Trophoblast cell (in vitro differentiated cells and primary cell): ENCODE data around the gene ABCB1.

Source experiments
- DNase-seq, 2 donors: peaks; one replicate each; pipeline ENCODE4 v3.0.0-alpha.2; 2016
- H2AFZ ChIP-seq: 2 replicates; pipeline ENCODE4 v1.6.1; 2013; ENCODE audit warnings: low read length, moderate library complexity, mild to moderate bottlenecking; ENCODE audit not compliant: insufficient read depth, poor library complexity
- H2AK5ac ChIP-seq: 2 replicates; pipeline ENCODE4 v1.6.1; 2013; ENCODE audit warnings: mild to moderate bottlenecking, low read length
- H2BK120ac ChIP-seq: 2 replicates; pipeline ENCODE4 v1.6.1; 2013; ENCODE audit warnings: low read length, mild to moderate bottlenecking, moderate library complexity; ENCODE audit not compliant: insufficient read depth, poor library complexity
- H2BK12ac ChIP-seq: 2 replicates; pipeline ENCODE4 v1.6.1; 2013; ENCODE audit warnings: mild to moderate bottlenecking, low read length, moderate library complexity
- H2BK5ac ChIP-seq: 2 replicates; pipeline ENCODE4 v1.6.1; 2013; ENCODE audit warnings: low read length, low read depth, moderate library complexity, mild to moderate bottlenecking; ENCODE audit not compliant: poor library complexity
- H3K14ac ChIP-seq: 2 replicates; pipeline ENCODE4 v1.6.1; 2013; ENCODE audit warnings: mild to moderate bottlenecking, low read length
- H3K18ac ChIP-seq: 2 replicates; pipeline ENCODE4 v1.6.1; 2013; ENCODE audit warnings: mild to moderate bottlenecking, low read length
- H3K23ac ChIP-seq: 2 replicates; pipeline ENCODE4 v1.6.1; 2013; ENCODE audit warnings: low read length
- H3K27ac ChIP-seq: 2 replicates; pipeline ENCODE4 v1.5.1; 2013; ENCODE audit warnings: low read depth, mild to moderate bottlenecking, inconsistent platforms, low read length, moderate library complexity
- H3K27me3 ChIP-seq: 2 replicates; pipeline ENCODE4 v1.6.1; 2013; ENCODE audit warnings: inconsistent platforms, mild to moderate bottlenecking, low read length, moderate library complexity; ENCODE audit not compliant: insufficient read depth
- H3K36me3 ChIP-seq, 2 experiments: 1 replicate in 1 of 2; 2 replicates in 1 of 2; pipeline ENCODE4 v1.6.1; 2013; ENCODE audit warnings: low read length in 2 of 2, mild to moderate bottlenecking in 2 of 2, moderate library complexity in 1 of 2; ENCODE audit not compliant: insufficient read depth in 2 of 2, control insufficient read depth in 1 of 2
- H3K4ac ChIP-seq: 2 replicates; pipeline ENCODE4 v1.6.1; 2013; ENCODE audit warnings: low read depth, mild to moderate bottlenecking, low read length, moderate library complexity
- H3K4me1 ChIP-seq, 2 experiments: 1 replicate in 1 of 2; 2 replicates in 1 of 2; pipeline ENCODE4 v1.6.1; 2013; ENCODE audit warnings: low read length in 2 of 2, mild to moderate bottlenecking in 2 of 2, moderate library complexity in 1 of 2; ENCODE audit not compliant: insufficient read depth in 2 of 2, control insufficient read depth in 1 of 2
- H3K4me2 ChIP-seq: 2 replicates; pipeline ENCODE4 v1.6.1; 2013; ENCODE audit warnings: inconsistent platforms, mild to moderate bottlenecking, low read length, moderate library complexity
- H3K4me3 ChIP-seq: 2 replicates; pipeline ENCODE4 v1.5.1; 2013; ENCODE audit warnings: mild to moderate bottlenecking, low read depth, low read length, inconsistent platforms
- H3K79me1 ChIP-seq: one replicate; pipeline ENCODE4 v1.6.1; 2013; ENCODE audit warnings: low read length
- H3K79me2 ChIP-seq: 2 replicates; pipeline ENCODE4 v1.6.1; 2013; ENCODE audit warnings: low read length, mild to moderate bottlenecking; ENCODE audit not compliant: control insufficient read depth, insufficient read depth, poor library complexity
- H3K9ac ChIP-seq: 2 replicates; pipeline ENCODE4 v1.6.1; 2013; ENCODE audit warnings: mild to moderate bottlenecking, low read length
- H3K9me3 ChIP-seq: 2 replicates; pipeline ENCODE4 v1.6.1; 2013; ENCODE audit warnings: low read depth, mild to moderate bottlenecking, control low read depth, inconsistent platforms, low read length; ENCODE audit not compliant: insufficient read depth
- H4K12ac ChIP-seq: 2 replicates; pipeline ENCODE4 v1.6.1; 2013; ENCODE audit warnings: low read depth, mild to moderate bottlenecking, low read length, moderate library complexity
- H4K8ac ChIP-seq: 2 replicates; pipeline ENCODE4 v1.6.1; 2013; ENCODE audit warnings: low read depth, mild to moderate bottlenecking, low read length, moderate library complexity
- H4K91ac ChIP-seq: one replicate; pipeline ENCODE4 v1.6.1; 2013; ENCODE audit warnings: low read depth, mild to moderate bottlenecking, low read length, moderate library complexity
- WGBS: extraction: QIAGEN DNeasy Blood & Tissue Kit; methylation state at CpG from one replicate; pipeline ENCODE4 v1.1.7; 2013; ENCODE audit warnings: missing lambda C conversion rate; ENCODE audit not compliant: insufficient read length, insufficient coverage; ENCODE audit errors: extremely low coverage; 5-methylcytosine and 5-hydroxymethylcytosine counted together

Gene ABCB1

DNA sequence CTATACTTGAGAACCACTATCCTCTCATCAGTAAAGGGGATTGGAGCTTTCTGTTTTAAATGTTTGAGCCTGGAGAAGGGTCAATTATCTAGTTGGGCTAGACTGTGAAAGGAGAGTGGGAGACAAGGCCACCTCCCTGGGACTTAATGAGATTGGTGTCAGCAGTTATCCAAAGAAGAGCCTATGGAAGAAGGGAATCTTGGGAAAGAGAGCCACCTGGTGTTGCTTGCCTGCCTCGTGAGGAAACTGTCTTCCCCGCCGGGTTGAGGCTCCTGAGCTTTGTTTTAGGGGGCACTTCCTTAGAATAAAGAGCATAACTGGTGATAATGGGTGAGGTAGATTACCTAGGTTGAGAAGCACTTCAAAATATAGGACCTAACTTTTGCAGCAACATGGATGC, 93.2 kb downstream of the ABCB1 start:
- H3K4me2 ChIP-seq: no peak overlapping the region
- no peak overlapping the region for H2BK120ac ChIP-seq
- H4K12ac ChIP-seq: no peak overlapping the region
- H4K8ac ChIP-seq: no peak overlapping the region
- H3K18ac ChIP-seq: no peak overlapping the region
- no peak overlapping the region for H2AK5ac ChIP-seq
- no peak overlapping the region for H3K4ac ChIP-seq
- H3K36me3 ChIP-seq: no peaks in the 10 kb centered on the region
- no peaks in the 10 kb centered on the region for H3K4me1 ChIP-seq
- H3K23ac ChIP-seq: no peak overlapping the region
- no peaks in the 10 kb centered on the region for H3K9me3 ChIP-seq
- no peak overlapping the region for H2BK12ac ChIP-seq
- H3K79me1 ChIP-seq: no peaks in the 10 kb centered on the region
- no peak overlapping the region for H3K4me3 ChIP-seq
- H4K91ac ChIP-seq: no peak overlapping the region
- no peak overlapping the region for H3K9ac ChIP-seq
- no CpG with 5 or more reads among the region's 3 CpGs for WGBS
- no peak overlapping the region for H2BK5ac ChIP-seq
- no peak overlapping the region for H2AFZ ChIP-seq
- H3K79me2 ChIP-seq: no peaks in the 10 kb centered on the region
- no peak overlapping the region for H3K27ac ChIP-seq
- H3K14ac ChIP-seq: no peak overlapping the region
- DNase-seq: no peak
- H3K27me3 ChIP-seq: no peaks in the 10 kb centered on the region

DNA sequence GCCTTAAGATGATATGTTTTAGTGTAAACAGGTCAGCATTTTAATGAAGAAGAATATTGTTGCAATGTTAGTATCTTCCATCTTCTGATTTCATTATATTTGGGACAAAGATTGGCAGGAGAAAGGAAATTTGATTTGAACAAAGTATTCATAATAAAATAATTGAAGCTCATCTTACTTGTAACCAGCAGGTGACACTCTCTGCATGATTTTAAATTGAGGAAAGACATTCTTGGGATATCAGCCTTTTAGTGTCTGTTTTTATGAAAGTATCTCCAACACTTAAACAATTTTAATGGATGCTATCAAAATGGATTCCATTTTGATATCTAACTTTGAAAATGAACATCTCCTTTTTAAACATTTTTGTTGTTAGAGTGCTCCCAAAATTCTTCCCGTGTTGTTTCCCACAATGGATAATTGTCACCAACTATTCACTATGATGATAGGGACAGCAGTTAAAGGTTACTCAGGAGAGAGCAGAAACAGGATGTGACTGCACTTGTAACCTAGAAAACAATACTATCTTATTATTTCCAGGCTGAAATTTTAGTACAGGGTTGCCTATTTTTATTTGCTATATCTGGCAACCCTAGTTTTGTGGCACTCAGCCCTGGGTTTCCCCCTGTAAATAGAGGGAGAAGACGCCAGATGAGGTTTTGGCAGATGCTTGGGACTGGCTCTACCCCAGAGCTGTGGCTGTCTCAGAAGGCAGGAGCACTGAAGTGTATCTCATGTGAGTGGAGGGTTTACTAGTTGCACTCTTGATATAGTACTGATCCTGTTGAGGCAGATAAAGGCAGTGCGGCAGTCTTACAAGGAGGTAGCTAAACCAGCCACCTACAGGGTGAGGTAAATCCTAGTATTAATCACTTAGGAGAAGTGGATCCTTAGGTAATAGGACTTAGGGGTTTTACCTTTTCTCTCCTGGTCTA, 94.2 kb downstream of the ABCB1 start:
- H3K27me3 ChIP-seq: no peaks in the 10 kb centered on the region
- H2AFZ ChIP-seq: no peak overlapping the region

DNA sequence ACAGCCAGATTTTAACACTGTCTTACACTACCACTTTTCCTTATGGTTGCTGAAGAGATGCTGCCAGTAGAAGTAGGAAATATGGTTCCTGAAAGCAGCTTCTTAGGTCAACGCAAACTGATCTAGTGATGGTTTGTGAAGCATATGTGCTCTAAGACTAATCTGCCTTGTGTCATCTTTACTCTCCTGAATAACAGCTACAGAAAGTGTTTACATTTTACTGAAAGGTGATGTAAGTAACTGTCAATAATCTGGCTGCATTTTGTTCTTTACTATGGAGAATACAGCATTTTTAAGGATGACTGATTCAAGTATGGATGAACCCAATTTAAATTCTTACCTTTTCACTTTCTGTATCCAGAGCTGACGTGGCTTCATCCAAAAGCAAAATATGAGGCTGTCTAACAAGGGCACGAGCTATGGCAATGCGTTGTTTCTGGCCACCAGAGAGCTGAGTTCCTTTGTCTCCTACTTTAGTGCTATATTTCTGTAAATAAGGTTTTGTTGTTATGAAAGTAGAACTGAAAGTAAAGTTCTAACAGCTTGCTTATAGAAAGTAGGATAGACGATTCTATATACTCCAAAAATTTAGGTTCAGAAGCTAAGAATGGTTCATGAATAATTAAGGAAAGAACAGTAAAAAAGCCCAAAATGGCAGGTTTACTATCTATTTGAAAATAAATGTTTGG, 95.0 kb downstream of the ABCB1 start:
- Histone ChIP-seq H3K4me1 (no peaks in the 10 kb centered on the region), H3K4me2 (no peak overlapping the region), H2BK12ac (no peak overlapping the region), H3K27me3 (no peaks in the 10 kb centered on the region), H4K12ac (no peak overlapping the region), H4K8ac (no peak overlapping the region), H3K79me2 (no peaks in the 10 kb centered on the region), H3K9me3 (no peaks in the 10 kb centered on the region), H3K18ac (no peak overlapping the region), H2BK120ac (no peak overlapping the region), H3K4me3 (no peak overlapping the region), H4K91ac (no peak overlapping the region), H3K79me1 (no peaks in the 10 kb centered on the region), H3K4ac (no peak overlapping the region), H3K36me3 (no peaks in the 10 kb centered on the region), H3K14ac (no peak overlapping the region), H3K23ac (no peak overlapping the region), H3K9ac (no peak overlapping the region), H2AK5ac (no peak overlapping the region), H2BK5ac (no peak overlapping the region), H3K27ac (no peak overlapping the region), H2AFZ (no peak overlapping the region)
- no peak for DNase-seq
- no CpG with 5 or more reads among the region's 5 CpGs for WGBS

More for the DNA sequence above, 94.2 kb downstream of the ABCB1 start:
- Histone ChIP-seq H3K36me3 (no peaks in the 10 kb centered on the region), H3K27ac (no peak overlapping the region), H3K4ac (no peak overlapping the region), H3K4me2 (no peak overlapping the region), H3K79me2 (no peaks in the 10 kb centered on the region), H4K8ac (no peak overlapping the region), H2BK5ac (no peak overlapping the region), H4K91ac (no peak overlapping the region), H3K14ac (no peak overlapping the region), H3K23ac (no peak overlapping the region), H3K9me3 (no peaks in the 10 kb centered on the region), H3K79me1 (no peaks in the 10 kb centered on the region), H2AK5ac (no peak overlapping the region), H3K18ac (no peak overlapping the region), H3K4me1 (no peaks in the 10 kb centered on the region), H2BK120ac (no peak overlapping the region), H2BK12ac (no peak overlapping the region), H3K9ac (no peak overlapping the region), H3K4me3 (no peak overlapping the region), H4K12ac (no peak overlapping the region)
- DNase-seq: peak in 1 of 2 donors; percentile 55
- no CpG with 5 or more reads among the region's 3 CpGs for WGBS

DNA sequence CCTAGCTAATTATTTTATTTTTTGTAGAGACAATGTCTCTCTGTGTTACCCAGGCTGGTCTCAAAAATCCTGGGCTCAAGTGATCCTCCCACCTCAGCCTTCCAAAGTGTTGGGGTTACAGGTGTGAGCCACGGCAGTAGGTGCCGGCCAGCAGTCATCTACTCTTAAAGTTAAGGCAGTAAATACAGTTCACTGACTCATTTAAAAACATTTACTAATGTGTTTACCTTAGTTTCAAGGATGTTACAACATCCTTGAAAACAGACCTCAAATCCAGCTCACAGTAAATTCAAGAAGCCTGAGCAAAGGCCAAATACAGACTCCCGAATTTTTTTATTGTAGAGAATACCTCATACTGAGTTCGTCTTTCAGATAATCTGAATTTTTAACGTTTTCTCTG, 95.6 kb downstream of the ABCB1 start:
- H4K91ac ChIP-seq: no peak overlapping the region

More for the DNA sequence above, 95.6 kb downstream of the ABCB1 start:
- WGBS: no CpG with 5 or more reads among the region's 5 CpGs
- Histone ChIP-seq H3K36me3 (no peaks in the 10 kb centered on the region), H4K12ac (no peak overlapping the region), H2BK12ac (no peak overlapping the region), H3K9ac (no peak overlapping the region), H3K27me3 (no peaks in the 10 kb centered on the region), H3K79me1 (no peaks in the 10 kb centered on the region), H4K8ac (no peak overlapping the region), H3K4ac (no peak overlapping the region), H3K14ac (no peak overlapping the region), H3K9me3 (no peaks in the 10 kb centered on the region), H2BK5ac (no peak overlapping the region), H3K27ac (no peak overlapping the region), H2AK5ac (no peak overlapping the region), H3K4me1 (no peaks in the 10 kb centered on the region), H3K4me3 (no peak overlapping the region), H2AFZ (no peak overlapping the region), H3K4me2 (no peak overlapping the region), H3K79me2 (no peaks in the 10 kb centered on the region), H2BK120ac (no peak overlapping the region), H3K18ac (no peak overlapping the region), H3K23ac (no peak overlapping the region)
- DNase-seq: no peak
